Activated CD8-positive, alpha-beta memory T cell treated with anti-CD3 and anti-CD28 coated beads for 48 hours (primary cell): Measurements from ENCODE around the gene UBALD1.

ENCODE experiments used
- DNase-seq, 3 experiments: peaks; one replicate each; pipeline ENCODE4 v3.0.0-alpha.2; 2020; ENCODE audit warnings: low read depth in 2 of 3, low spot score in 2 of 3

UBALD1 gene

GRCh38 chr16:4616047-4616811 is 1.5 kb upstream of the UBALD1 start:
- peak; percentile 95 to 98 (median 98) for DNase-seq

GRCh38 chr16:4615384-4616046 is 827 bp upstream of the UBALD1 start:
- DNase-seq, result no peak

GRCh38 chr16:4613636-4614570 is 785 bp downstream of the UBALD1 start:
- no peak for DNase-seq

GRCh38 chr16:4612977-4613635 is 1.6 kb downstream of the UBALD1 start:
- DNase-seq, result no peak

- DNase-seq, result no peak
Measured at GRCh38 chr16:4612474-4612931, 2.2 kb downstream of the UBALD1 start.

GRCh38 chr16:4611337-4612021 is 3.2 kb downstream of the UBALD1 start:
- DNase-seq, result no peak

- no peak for DNase-seq
Measured at GRCh38 chr16:4610011-4611005, 4.4 kb downstream of the UBALD1 start.

- DNase-seq, result no peak
Measured at GRCh38 chr16:4609200-4610010, 5.3 kb downstream of the UBALD1 start.

- no peak for DNase-seq
Measured at GRCh38 chr16:4608704-4608980, 6.0 kb downstream of the UBALD1 start.

GRCh38 chr16:4607841-4608703 is 6.6 kb downstream of the UBALD1 start:
- DNase-seq, result no peak

GRCh38 chr16:4606354-4606753 is 8.3 kb downstream of the UBALD1 start:
- DNase-seq, result no peak

- DNase-seq, result no peak
Measured at GRCh38 chr16:4604401-4604800, 10.3 kb downstream of the UBALD1 start.

- no peak for DNase-seq
Measured at GRCh38 chr16:4603624-4604170, 11.0 kb downstream of the UBALD1 start.

GRCh38 chr16:4602331-4602730 is 12.4 kb downstream of the UBALD1 start:
- no peak for DNase-seq

- DNase-seq, result no peak
Measured at GRCh38 chr16:4601864-4602186, 12.9 kb downstream of the UBALD1 start.

GRCh38 chr16:4601036-4601863 is 13.4 kb downstream of the UBALD1 start:
- DNase-seq, result no peak

- DNase-seq, result no peak
Measured at GRCh38 chr16:4599545-4599944, 15.1 kb downstream of the UBALD1 start.
